ENCODE data around the gene CXCL17. TPM values are rescaled to one million over a fixed set of nuclear protein-coding genes. Genes with fewer than 3 reads are reported as not detected.
"Not testable (repeated sequence)": the region's sequence is repeated elsewhere in the genome, so short reads cannot be mapped to it uniquely, and the experiment has no call there.

CXCL17 gene
- total RNA-seq, 1 donor from 2014 or later, result not detected

DNA sequence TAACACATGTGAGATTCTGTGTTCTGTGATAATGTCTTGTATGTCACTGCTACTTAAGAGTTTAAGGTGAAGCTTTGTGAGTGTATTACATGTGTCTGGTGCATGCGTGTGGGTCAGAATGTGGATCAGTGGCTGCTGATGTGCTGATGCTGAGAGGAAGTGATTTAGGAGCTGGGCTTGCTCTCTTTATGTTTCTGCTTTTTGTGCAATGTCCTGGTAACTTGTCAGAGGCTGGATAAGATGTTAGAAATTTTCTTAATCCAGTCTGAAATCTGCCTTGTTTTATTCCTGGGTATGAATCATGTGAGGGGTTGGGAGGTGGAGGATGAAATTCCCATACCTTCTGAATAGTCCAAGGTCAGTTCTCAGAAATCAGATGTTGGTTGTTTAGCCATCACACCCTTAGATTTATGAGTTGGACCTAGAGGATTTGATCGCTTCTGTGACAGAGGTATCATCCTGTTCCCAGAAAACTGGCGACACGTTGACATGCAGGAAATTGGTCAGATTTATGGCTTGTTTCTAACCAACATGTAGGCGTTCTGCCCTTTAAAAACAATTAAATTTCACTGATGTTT is 24.5 kb upstream of the CXCL17 start:
- DNase-seq, result no peak
- peak; percentile 11 for ATAC-seq
- intact Hi-C loops (cut with micrococcal nuclease), result no loop called here

GRCh38 chr19:42466521-42467182 is 23.9 kb upstream of the CXCL17 start:
- ATAC-seq (peak; percentile 53), DNase-seq (no peak)
- intact Hi-C loops (cut with micrococcal nuclease), result no loop called here

GRCh38 chr19:42465827-42466280 is 23.1 kb upstream of the CXCL17 start:
- intact Hi-C loops (cut with micrococcal nuclease), result no loop called here
- DNase-seq (no peak), ATAC-seq (no peak)

- ATAC-seq, result peak; percentile 51
- intact Hi-C loops (cut with micrococcal nuclease), result no loop called here
- DNase-seq, result no peak
Measured at GRCh38 chr19:42461700-42462324, 19.1 kb upstream of the CXCL17 start.

DNA sequence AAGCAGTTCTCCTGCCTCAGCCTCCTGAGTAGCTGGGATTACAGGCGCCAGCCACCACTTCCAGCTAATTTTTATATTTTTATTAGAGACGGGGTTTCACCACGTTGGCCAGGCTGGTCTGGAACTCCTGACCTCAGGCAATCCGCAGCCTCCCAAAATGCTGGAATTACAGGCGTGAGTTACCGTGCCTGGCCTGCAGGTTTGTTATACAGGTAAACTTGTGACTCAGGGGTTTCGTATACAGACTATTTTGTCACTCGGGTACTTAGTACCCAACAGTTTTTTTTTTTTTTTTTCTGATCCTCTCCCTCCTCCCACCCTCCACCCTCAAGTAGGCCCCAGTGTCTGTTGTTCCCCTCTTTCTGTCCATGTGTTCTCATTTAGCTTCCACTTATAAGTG is 18.5 kb upstream of the CXCL17 start:
- ATAC-seq; intact Hi-C loops (cut with micrococcal nuclease); DNase-seq: not testable (repeated sequence)

DNA sequence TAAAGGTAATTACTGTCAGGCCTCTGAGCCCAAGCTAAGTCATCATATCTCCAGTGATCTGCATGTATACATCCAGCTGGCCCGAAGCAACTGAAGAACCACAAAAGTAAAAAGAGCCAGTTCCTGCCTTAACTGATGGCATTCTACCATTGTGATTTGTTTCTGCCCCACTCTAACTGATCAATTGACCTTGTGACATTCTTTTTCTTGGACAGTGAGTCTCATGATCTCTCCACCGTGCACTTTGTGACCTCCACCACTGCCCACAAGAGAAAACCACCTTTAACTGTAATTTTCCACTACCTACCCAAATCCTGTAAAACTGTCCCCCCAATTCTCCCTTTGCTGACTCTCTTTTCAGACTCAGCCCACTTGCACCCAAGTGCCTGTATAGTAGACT is 17.2 kb upstream of the CXCL17 start:
- ATAC-seq (no peak), DNase-seq (no peak)
- intact Hi-C loops (cut with micrococcal nuclease), result no loop called here

- intact Hi-C loops (cut with micrococcal nuclease), result no loop called here
- DNase-seq (no peak), ATAC-seq (peak; percentile 41)
Measured at GRCh38 chr19:42455621-42456081, 12.9 kb upstream of the CXCL17 start.

DNA sequence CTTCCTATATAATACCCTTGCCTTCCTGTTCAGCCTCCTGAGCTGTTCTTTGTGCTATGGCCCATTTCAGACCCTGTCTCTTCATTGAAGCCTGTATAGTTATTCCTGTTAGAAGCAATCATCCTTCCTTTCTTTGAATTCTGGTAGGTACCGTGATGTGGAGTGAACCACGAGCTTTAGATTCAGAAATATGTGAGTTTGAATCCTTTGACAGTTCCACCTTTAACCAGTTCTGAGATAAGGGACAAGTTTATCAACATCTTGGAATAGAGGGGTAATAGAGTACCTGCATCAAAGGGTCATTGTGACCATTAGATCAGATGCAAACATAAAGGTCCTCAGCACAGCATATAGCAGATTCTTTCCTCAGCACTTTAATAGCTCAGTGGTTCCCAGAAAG is 12.3 kb upstream of the CXCL17 start:
- no peak for ATAC-seq
- intact Hi-C loops (cut with micrococcal nuclease), result no loop called here

GRCh38 chr19:42452590-42452989 is 9.8 kb upstream of the CXCL17 start:
- ATAC-seq (no peak), DNase-seq (no peak)
- intact Hi-C loops (cut with micrococcal nuclease), result loop anchor here (5.0 kb wide), 1 partner anchor 75 kb away; the partner anchor contains the start of gene CEACAM1

More for the DNA sequence above, 12.3 kb upstream of the CXCL17 start:
- no peak for DNase-seq

- DNase-seq, result peak; percentile 77
- peak; percentile 86 for ATAC-seq
- intact Hi-C loops (cut with micrococcal nuclease), result loop anchor here (5.0 kb wide), 1 partner anchor 77 kb away; the partner anchor contains the start of gene CEACAM1
Measured at GRCh38 chr19:42450314-42450934, 7.7 kb upstream of the CXCL17 start.

- ATAC-seq; intact Hi-C loops (cut with micrococcal nuclease); DNase-seq: not testable (repeated sequence)
Measured at GRCh38 chr19:42448306-42448705, 5.6 kb upstream of the CXCL17 start.

- intact Hi-C loops (cut with micrococcal nuclease), result no loop called here
- ATAC-seq (no peak), DNase-seq (no peak)
Measured at GRCh38 chr19:42445948-42446347, 3.2 kb upstream of the CXCL17 start.

GRCh38 chr19:42443944-42444398 is 1.2 kb upstream of the CXCL17 start:
- ATAC-seq (no peak), DNase-seq (no peak)
- intact Hi-C loops (cut with micrococcal nuclease), result no loop called here

DNA sequence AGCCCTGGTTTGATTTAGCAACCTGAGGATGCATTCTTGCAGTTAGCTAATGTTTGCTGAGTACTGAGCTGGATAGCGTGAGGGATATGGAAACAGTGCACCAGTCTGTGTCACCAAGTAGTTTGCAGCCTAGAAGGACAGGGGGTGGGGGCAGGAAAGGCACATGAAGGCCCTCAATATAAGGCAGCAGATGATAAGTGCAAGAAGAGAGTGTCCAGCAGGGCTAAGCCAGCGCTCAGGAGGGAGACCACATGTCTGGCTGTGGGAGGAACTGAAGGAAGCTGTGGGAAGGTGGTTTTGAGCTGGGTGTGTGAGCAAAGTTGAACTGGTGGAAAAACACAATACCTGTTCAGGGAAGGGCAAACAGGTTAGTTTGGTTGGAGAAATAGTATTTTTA is 1.7 kb downstream of the CXCL17 start:
- intact Hi-C loops (cut with micrococcal nuclease), result no loop called here
- ATAC-seq, result peak; percentile 13

GRCh38 chr19:42440357-42441048 is 2.2 kb downstream of the CXCL17 start:
- intact Hi-C loops (cut with micrococcal nuclease), result no loop called here
- DNase-seq, result peak; percentile 87
- peak; percentile 71 for ATAC-seq

More for the DNA sequence above, 1.7 kb downstream of the CXCL17 start:
- DNase-seq, result no peak

DNA sequence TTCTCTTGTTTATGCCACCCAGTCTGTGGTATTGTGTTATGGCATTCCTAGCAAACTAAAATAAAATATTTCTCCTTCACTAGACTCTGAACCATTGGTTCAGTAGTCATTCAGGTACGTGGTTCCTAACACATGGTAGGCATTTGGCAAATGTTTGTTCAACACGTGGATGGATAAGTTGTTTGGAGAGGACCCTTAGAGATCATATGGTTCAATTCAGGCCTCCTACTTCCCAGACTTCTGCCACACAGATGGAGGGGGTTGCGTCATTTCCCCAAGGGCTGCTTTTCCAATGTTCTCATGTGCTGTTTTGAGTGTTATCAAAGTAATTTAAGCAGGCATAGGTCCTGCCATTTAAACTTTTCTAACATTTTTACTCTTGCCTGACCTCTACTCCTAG is 6.7 kb downstream of the CXCL17 start:
- ATAC-seq, result no peak
- no peak for DNase-seq
- intact Hi-C loops (cut with micrococcal nuclease), result no loop called here

DNA sequence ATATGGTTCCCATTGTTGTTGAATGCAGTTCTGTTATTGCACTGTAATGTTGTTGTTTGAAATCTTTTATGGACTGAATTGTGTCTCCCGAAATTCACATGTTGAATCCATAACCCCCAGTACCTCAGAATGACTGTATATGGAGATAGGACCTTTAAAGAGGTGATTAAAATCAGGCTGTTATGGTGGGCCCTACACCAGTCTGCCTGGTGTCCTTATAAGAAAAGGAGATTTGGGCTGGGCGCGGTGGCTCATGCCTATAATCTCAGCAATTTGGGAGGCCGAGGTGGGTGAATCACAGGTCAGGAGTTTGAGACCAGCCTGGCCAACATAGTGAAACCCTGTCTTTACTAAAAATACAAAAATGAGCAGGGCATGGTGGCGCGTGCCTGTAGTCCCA is 7.4 kb downstream of the CXCL17 start:
- intact Hi-C loops (cut with micrococcal nuclease), result no loop called here
- ATAC-seq (no peak), DNase-seq (no peak)

- intact Hi-C loops (cut with micrococcal nuclease), result no loop called here
- ATAC-seq, result peak; percentile 87
- peak; percentile 89 for DNase-seq
Measured at GRCh38 chr19:42433503-42434260, 9.1 kb downstream of the CXCL17 start.
